Posterior vena cava (tissue), 2 donors: ENCODE results near the gene AXIN1. TPM values are rescaled to one million over a fixed set of nuclear protein-coding genes. Genes with fewer than 3 reads are reported as not detected.

Experiments used
- DNase-seq: peaks from one replicate; pipeline ENCODE4 v3.0.0-alpha.2; 2020; ENCODE audit warnings: low spot score
- intact Hi-C, 2 donors: fragments of 100-400 bp; cut with DNase I; formaldehyde crosslinking; loops; one replicate each; pipeline versions ENCODE4 v1.14.1 to v1.14.2; 2022 to 2023
- total RNA-seq, 2 donors: library from RNA; stranded (reverse); fragmentation: NEBNext Ultra II Directional; extraction: Animal tissue kit (Norgen Biotek cat#: 25700); gene quantifications; one replicate each; pipeline ENCODE4 v1.2.1, GENCODE V29; 2021
- donor health status: DM: yes; HTN: yes; CAD: no.
- donor health status: DM: yes; HTN: yes; CAD: no.

The AXIN1 gene
- total RNA-seq, 2 donors from 2014 or later: 13.4 to 19.0 TPM

DNA sequence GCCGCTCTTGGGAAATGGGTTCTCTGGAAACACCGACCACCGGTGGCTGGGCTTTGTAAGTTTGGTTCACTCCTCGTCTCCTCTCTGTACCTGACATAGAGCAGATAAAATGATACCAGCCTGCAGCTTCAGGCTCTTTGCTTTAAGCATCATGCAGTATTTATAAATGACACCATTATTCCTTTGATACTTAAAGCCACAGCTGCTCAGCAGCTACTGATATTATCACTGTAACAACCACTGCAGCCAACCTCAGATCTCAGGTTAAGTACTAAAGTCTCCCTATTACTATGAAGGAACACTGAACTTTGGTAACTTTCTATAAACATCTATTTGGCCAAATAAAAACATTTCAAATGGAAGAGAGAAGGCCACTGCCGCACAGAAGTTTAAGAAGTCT lies 34.9 kb downstream of the AXIN1 start:
- no peak for DNase-seq
- intact Hi-C loops: no loop called here

DNA sequence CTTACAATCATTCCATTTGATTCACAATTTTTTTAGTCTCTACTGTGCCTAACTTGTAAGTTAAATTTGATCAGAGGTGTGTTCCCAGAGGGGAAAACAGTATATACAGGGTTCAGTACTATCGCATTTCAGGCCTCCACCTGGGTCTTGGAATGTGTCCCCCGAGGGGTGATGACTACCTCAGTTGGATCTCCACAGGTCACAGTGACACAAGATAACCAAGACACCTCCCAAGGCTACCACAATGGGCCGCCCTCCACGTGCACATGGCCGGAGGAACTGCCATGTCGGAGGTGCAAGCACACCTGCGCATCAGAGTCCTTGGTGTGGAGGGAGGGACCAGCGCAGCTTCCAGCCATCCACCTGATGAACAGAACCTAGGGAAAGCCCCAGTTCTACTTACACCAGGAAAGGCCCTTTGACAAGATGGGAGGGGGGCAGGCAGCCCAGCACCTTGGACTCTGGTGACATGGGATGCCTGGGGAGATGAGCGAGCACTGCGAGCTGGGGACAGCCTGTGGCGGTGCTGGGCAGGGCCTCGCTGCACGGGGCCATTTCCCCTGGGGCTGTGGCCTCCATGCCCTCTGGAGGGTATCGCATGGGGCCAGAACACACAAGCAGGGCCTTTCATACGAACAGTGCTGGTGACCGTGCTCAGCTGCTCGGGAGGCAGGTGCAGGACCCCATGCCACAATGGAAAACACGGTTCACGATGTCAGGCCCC lies 35.6 kb downstream of the AXIN1 start:
- no peak for DNase-seq
- intact Hi-C loops: no loop called here

DNA sequence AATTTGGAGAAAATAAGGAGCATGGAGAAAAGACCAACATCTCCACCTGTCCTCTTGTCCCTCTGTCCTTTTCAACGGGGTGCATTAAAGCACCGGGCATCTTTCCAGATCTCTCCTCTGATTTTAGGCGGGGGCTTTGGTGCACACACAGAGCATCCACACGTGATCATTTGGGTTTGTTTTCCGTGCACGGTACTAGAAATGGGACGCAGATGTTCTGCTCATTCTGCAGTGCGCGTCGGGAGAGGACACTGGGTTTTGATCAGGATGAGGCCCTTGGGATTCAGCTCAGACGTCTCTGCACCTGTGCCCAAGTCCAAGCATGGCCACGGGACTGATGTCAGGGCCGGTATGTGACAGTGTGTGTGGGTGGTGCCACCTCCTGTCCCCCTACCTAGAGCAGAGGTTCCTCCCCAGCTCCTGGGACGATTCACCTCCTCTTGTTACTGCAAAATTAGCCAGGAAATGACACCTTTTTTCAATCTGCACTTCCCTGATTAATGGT lies 37.7 kb downstream of the AXIN1 start:
- DNase-seq: no peak
- intact Hi-C loops: no loop called here

GRCh38 chr16:314351-314750 lies 38.2 kb downstream of the AXIN1 start:
- intact Hi-C loops: no loop called here
- DNase-seq: no peak

DNA sequence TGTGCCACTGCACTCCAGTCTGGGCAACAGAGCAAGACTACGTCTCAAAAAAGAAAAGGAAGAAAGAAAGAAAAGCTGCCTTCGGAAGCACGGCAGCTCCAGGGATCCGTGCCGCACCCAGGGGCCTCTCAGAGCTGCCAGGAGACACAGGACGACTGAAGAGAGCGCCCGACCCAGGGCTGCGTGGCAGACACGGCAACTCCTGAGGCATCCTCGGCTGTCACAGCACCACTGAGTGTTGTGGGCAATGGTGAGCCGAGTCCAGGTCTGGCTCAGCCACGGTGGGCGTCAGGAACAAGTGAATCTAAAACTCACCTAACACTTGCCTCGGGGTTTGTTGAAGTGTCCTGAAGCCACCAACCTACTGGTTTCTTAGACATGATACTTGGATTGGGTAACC lies 40.8 kb downstream of the AXIN1 start:
- intact Hi-C loops: no loop called here
- DNase-seq: no peak

- no peak for DNase-seq
- intact Hi-C loops: no loop called here
Measured at GRCh38 chr16:309476-309875, 43.0 kb downstream of the AXIN1 start.

GRCh38 chr16:307691-308312 lies 44.7 kb downstream of the AXIN1 start:
- intact Hi-C loops: no loop called here
- DNase-seq: no peak

- intact Hi-C loops: no loop called here
- DNase-seq: no peak
Measured at GRCh38 chr16:306911-307370, 45.6 kb downstream of the AXIN1 start.

DNA sequence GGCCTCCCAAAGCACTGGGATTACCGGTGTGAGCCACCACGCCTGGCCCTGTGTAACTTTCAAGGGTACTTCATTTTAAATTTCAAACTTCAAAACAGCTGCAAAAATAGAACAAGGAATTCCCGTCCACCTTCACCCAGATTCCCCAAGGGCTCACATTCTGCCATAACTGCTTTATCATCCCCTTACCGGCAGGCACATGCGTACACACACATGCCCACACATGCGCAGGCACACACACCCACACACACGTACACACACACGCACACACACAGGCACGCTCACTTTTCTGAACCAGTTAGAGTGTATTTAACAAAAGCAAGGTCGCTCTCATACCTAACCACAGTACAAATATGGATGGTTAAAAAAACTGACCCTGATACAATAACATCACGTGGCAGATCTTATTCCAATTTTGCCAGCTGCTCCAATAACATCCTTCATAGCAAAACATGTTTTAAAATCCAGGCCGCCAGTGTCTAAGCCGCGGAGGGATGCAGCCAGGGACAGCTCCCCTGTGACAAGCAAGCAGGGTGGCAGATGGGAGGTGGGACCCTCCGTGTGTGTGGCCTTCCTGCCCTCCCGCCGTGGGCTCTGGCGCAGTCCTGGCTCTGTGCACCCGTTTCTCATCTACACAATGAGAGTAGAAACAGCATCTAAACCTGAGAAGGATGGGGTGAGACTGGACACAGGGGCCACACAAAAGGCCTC lies 46.5 kb downstream of the AXIN1 start:
- intact Hi-C loops: no loop called here
- no peak for DNase-seq

- DNase-seq: no peak
- intact Hi-C loops: no loop called here
Measured at GRCh38 chr16:303760-304505, 48.6 kb downstream of the AXIN1 start.

- DNase-seq: no peak
- intact Hi-C loops: no loop called here
Measured at GRCh38 chr16:301950-302349, 50.6 kb downstream of the AXIN1 start.

- no peak for DNase-seq
- intact Hi-C loops: no loop called here
Measured at GRCh38 chr16:301235-301634, 51.3 kb downstream of the AXIN1 start.

- intact Hi-C loops: no loop called here
- DNase-seq: no peak
Measured at GRCh38 chr16:297832-298231, 54.7 kb downstream of the AXIN1 start.

GRCh38 chr16:296806-297510 lies 55.6 kb downstream of the AXIN1 start:
- no peak for DNase-seq
- intact Hi-C loops: no loop called here

DNA sequence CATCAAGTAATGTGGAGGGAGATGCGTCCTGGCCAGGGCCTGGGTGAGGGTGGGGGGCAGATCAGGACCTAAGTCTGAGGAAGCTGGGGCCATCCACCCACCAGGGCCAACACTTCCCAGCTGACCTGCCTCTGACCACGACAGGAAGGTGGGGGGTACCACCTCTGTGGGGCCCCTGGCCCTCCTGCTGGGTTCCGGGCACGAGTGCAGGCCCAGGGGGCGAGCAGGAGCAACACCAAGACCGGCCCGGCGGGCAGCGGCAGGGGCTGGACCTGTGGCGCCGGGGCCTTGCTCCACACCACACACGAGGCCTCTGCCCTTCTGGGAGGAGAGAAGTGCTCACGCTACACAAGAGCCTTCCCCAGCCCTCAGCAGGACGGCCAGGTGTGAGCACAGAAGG lies 56.2 kb downstream of the AXIN1 start:
- no peak for DNase-seq
- intact Hi-C loops: no loop called here

GRCh38 chr16:293043-293775 lies 59.3 kb downstream of the AXIN1 start:
- no peak for DNase-seq
- intact Hi-C loops: no loop called here

- no peak for DNase-seq
- intact Hi-C loops: no loop called here
Measured at GRCh38 chr16:291539-291938, 61.0 kb downstream of the AXIN1 start.

DNA sequence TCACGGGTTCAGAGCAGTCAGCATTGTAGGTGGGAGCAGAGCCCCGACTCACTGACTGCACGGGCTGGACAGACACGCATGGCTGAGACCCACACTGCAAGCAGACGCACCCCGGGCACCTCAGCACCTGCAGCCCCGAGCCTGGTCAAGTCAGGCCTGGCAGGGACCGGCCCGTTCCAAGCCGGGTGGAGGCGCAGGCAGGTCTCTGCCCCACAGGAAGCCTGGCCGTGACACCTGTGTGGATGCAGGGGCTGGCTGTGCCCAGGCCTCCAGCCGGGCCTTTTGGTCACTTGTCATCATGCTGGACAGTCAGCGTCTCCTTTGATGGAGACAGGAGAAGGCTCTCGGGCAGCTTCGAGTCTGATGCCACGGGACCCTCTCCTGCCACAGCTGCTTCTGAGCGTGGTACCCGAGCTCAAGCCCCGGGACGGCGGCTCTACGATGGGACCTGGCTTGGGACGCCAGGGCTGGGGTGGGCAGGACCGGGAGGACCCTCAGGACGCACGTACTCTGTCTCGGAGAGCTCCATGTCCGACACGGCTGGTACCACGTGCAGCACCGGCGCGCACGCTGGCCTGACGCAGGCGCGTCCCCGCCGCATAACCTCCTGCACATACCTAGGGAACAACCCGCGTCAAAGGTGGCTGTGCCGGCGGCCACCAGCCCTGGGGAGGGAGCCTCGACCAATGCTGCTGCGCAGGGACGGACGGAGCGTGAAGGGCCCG lies 61.7 kb downstream of the AXIN1 start:
- DNase-seq: no peak
- intact Hi-C loops: no loop called here
